GM19372 (cell line): ENCODE measurements around the gene TNFSF4.
"Not testable (repeated sequence)": the region's sequence is repeated elsewhere in the genome, so short reads cannot be mapped to it uniquely, and the experiment has no call there.

Experiments used
- ATAC-seq: cut with Tn5 transposase; IDR thresholded peaks from one replicate; pipeline ENCODE4 v1.9.1; 2021; ENCODE audit warnings: mild to moderate bottlenecking, low read depth, moderate library complexity; ENCODE audit not compliant: unreplicated experiment

Gene TNFSF4, protein sequence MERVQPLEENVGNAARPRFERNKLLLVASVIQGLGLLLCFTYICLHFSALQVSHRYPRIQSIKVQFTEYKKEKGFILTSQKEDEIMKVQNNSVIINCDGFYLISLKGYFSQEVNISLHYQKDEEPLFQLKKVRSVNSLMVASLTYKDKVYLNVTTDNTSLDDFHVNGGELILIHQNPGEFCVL

GRCh38 chr1:173206816-173207568 is at the start of gene TNFSF4:
TSS of gene TNFSF4 (minus strand) at chr1:173207331. CDS start at chr1:173207176, 155 bp downstream.
- ATAC-seq: no peak

- no peak for ATAC-seq
These were observed 48.2 kb upstream of the TNFSF4 start for GRCh38 chr1:173255214-173255813.

DNA sequence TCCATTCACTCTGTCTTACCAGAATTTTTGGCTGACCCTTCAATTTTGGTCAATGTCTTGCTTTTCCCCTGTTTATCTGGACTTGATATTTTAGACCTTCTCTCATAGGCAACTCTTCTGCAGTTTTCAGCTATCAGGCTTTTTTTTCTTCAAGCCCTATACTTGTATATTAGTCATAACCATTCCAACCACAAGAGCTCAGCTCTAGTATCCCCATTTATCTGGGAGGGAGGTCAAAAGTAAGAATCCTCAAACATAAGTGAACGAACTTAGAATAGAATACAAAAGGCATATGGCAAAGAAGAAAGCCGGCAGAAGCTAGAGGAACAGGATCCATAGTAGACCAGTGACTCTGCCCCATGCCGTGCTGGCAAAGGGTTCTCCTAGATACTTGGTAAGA is 45.9 kb upstream of the TNFSF4 start:
- ATAC-seq: no peak

DNA sequence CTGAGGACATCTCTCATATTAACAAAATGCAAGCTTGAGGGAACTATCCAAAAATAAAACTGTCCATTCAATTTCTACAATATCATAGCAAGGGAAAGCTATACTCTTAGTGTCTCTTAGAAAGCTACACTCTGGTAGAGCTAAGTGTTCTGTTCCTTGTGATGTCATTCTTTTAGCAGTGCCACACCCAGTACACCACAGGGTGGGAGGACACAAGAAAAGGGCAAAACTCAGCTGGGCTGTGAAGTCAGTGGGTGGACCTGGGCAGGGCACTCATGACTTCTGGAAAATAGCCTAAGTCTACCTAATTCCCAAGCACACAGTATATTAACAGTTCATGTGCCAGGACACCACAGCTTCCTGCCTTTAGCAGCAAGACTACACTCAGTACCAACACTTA is 42.2 kb upstream of the TNFSF4 start:
- ATAC-seq: no peak

- ATAC-seq: no peak
These were observed 41.3 kb upstream of the TNFSF4 start for GRCh38 chr1:173248247-173248940.

GRCh38 chr1:173245892-173246291 is 38.8 kb upstream of the TNFSF4 start:
- no peak for ATAC-seq

DNA sequence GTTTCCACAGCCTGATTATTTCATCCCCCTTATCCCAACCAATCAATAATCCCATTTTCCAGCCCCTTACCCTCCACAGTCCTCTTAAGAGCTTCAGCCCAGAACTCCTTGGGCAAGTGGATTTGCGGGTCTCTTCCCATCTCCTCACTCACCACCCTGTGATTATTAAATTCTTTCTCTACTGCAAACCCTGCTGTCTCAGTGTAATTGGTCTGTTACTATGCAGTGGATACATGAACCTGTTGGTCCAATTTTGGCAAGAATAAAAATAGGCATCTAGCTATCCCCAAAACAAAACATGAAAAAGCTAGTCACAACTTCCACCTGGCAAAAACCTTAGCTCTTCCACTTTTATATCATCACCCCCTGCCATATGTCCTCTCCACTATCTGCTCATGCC is 36.2 kb upstream of the TNFSF4 start:
- no peak for ATAC-seq

DNA sequence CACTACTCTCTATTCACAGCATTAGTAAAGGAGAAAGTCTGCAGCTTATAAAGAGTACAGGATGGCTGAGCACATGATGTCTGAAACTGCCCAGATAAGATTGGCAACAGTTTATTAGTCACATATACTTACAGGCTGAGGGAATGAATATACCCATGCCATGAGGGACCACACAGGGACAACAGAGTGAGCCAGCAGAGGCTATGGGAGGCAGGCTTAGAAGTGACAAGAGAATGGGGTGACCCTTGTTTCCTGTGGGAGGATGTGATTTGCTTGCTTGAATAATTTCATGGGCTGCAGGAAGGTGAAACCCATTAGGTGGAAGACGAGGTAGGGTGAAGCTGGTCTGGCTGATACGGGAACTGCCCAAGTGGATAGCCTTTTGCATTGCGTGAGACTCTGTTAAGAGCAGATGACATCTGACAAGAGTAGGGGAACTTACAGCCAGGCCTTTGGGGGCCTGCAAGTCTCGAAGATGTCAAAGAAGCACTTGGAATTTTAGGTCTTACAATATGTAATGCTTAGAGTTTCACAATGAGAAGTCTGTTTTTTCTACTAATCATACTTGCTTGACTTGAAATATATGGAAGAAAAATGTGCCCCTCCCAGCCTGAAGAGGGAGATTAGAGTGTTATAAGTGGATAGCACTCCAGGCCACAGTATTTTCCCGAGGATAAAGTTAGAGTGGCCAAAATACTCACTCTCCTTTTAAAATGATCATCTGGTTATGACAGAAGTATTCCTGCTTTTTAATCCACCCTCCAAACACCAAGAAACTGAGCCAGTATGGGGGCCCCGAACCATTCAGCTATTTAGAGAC is 34.6 kb upstream of the TNFSF4 start:
- ATAC-seq: no peak

- ATAC-seq: no peak
These were observed 33.5 kb upstream of the TNFSF4 start for GRCh38 chr1:173240609-173241008.

- no peak for ATAC-seq
These were observed 31.9 kb upstream of the TNFSF4 start for GRCh38 chr1:173239058-173239457.

DNA sequence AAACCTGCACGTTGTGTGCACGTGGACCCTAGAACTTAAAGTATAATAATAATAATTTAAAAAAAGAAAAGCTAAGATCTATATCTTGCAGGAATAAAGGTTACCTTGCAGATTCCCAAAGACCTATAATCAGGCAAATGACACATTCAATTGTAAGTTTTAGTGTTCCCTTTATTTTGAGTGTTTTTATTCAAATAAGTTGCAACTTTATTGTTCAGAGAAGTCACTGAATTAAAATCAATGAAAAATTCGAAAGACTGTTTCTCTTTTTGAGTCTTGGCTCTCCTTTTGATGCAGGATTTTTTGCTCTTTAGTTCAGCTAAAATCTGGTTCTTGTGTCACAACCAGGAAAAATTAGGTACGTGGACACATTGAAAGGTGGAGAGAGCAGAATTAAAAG is 27.8 kb upstream of the TNFSF4 start:
- ATAC-seq: no peak

DNA sequence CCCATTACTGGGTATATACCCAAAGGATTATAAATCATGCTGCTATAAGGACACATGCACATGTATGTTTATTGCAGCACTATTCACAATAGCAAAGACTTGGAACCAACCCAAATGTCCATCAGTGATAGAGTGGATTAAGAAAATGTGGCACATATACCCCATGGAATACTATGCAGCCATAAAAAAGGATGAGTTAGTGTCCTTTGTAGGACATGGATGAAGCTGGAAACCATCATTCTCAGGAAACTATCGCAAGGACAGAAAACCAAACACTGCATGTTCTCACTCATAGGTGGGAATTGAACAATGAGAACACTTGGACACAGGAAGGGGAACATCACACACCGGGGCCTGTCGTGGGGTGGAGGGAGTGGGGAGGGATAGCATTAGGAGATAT is 27.3 kb upstream of the TNFSF4 start:
- not testable (repeated sequence) for ATAC-seq

DNA sequence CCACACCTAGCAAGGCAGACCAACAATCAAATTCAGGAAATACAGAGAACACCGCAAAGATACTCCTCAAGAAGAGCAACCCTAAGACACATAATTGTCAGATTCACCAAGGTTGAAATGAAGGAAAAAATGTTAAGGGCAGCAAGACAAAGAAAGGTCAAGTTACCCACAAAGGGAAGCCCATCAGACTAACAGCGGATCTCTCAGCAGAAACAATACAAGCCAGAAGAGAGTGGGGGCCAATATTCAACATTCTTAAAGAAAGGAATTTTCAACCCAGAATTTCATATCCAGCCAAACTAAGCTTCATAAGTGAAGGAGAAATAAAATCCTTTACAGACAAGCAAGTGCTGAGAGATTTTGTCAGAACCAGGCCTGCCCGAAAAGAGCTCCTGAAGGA is 21.9 kb upstream of the TNFSF4 start:
- ATAC-seq: not testable (repeated sequence)

DNA sequence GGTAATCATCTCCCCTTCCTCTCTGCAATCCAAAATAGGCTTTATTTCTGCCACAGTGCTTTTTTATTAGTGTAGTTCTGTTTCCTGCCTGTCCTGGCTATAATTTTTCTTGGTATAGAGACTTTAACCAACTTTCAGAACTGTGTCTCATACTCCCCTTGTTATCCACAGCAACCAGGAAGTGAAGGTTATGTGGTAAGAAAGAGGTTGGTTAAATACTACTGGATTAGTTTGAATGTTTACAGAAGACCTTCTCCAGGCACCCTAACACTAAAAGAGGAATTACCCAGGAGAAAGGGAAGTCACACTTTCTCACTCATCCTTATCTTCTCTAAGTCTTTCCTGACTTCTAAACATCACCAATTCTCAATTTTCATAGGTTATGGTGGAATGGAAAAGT is 17.8 kb upstream of the TNFSF4 start:
- ATAC-seq: no peak

- no peak for ATAC-seq
These were observed 17.3 kb upstream of the TNFSF4 start for GRCh38 chr1:173224280-173224892.

- no peak for ATAC-seq
These were observed 15.9 kb upstream of the TNFSF4 start for GRCh38 chr1:173223031-173223380.

GRCh38 chr1:173222149-173223030 is 15.3 kb upstream of the TNFSF4 start:
- ATAC-seq: no peak

- no peak for ATAC-seq
These were observed 13.0 kb upstream of the TNFSF4 start for GRCh38 chr1:173220157-173220556.

- no peak for ATAC-seq
These were observed 6.5 kb upstream of the TNFSF4 start for GRCh38 chr1:173213665-173214064.
